AG04449 (cell line): ENCODE measurements around the gene PNMA8B.
A peak's percentile ranks its signal among the peaks of the same experiment; 100 is the strongest.

Experiments used
- CTCF ChIA-PET: fragments of 350-600 bp; formaldehyde crosslinking; extraction: SDS; loops from one replicate; lab custom pipeline; 2021; ENCODE audit warnings: antibody characterized with exemption; lab: Yijun Ruan, JAX
- POLR2A ChIA-PET: fragments of 400-600, 350-600 bp; formaldehyde crosslinking; extraction: SDS; loops from one replicate; lab custom pipeline; 2020; ENCODE audit warnings: antibody characterized with exemption, inconsistent platforms; lab: Yijun Ruan, JAX
- DNase-seq: peaks from one replicate; pipeline ENCODE4 v3.0.0-alpha.2; 2010; ENCODE audit warnings: low read depth, low spot score
- H3K4me3 ChIP-seq: 2 replicates; pipeline ENCODE4 v1.5.1; 2011; ENCODE audit warnings: low read depth, mild to moderate bottlenecking, control low read depth, low read length
- CTCF ChIP-seq: IDR thresholded peaks from one replicate; pipeline ENCODE4 v1.5.1; 2011; ENCODE audit warnings: mild to moderate bottlenecking, moderate library complexity, low read length, control low read depth, inconsistent platforms; ENCODE audit not compliant: insufficient read depth; ENCODE audit errors: missing control alignments

Gene PNMA8B

GRCh38 chr19:46478356-46478986 lies 17.2 kb downstream of the PNMA8B start:
- H3K4me3 ChIP-seq: no peak overlapping the region
- ChIA-PET CTCF (interaction anchor here (0.6 to 7.9 kb wide), 4 partner anchors 9 to 197 kb away, joined by 3 to 103 read pairs (median 28); no protein-coding TSS in a partner anchor), POLR2A (no interaction called here)
- no peak for DNase-seq
- no peak for TF ChIP-seq CTCF

- ChIA-PET CTCF (interaction anchor here (0.9 to 7.9 kb wide), 3 partner anchors 8 to 12 kb away, joined by 6 to 45 read pairs (median 9); no protein-coding TSS in a partner anchor), POLR2A (no interaction called here)
- DNase-seq: no peak
- no peak for TF ChIP-seq CTCF
- H3K4me3 ChIP-seq: no peak overlapping the region
These were observed 19.7 kb downstream of the PNMA8B start for GRCh38 chr19:46475986-46476385.

DNA sequence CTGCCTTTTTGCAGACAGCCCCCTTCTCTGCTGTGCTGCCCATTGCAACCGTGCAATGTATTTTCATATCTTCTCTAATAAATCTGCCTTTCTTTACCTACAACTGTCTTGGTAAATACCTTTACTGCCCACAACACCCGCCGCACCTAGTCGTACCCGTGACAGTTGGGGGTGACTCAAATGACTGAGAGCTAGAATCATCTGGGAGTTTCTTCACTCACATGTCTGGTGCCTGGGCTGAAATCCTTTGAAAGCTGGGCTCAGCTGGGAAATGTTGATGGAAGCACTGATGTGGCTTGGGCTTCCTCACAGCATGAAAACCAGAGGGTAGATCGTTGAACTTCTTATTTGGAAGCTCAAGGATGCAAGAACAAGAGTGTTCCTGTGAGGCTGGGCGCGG lies 21.5 kb downstream of the PNMA8B start:
- no peak for TF ChIP-seq CTCF
- H3K4me3 ChIP-seq: no peak overlapping the region
- no peak for DNase-seq
- ChIA-PET POLR2A (no interaction called here), CTCF (interaction anchor here (1.1 to 7.9 kb wide), 5 partner anchors 9 to 193 kb away, joined by 3 to 45 read pairs (median 5); no protein-coding TSS in a partner anchor)

DNA sequence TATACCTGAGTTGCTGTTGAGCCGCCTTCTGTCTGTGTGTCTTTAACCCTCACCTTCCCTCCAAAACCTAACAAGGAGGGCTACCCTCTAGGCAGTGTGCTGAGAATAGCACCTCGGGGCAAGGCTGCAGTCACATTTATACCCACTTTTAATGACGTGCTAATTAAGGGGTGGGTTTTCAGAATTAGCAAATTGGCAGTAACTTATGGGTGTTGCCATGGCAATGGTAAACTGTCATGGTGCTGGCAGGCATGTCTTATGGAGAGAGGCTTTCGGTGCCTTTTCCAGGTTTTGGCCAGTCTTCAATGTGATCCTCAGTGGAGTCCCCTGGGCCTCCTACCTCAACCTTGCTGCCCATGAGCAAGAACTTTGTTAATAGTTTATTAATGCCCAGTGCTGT lies 23.1 kb downstream of the PNMA8B start:
- ChIA-PET POLR2A (no interaction called here), CTCF (interaction anchor here (1.1 to 7.9 kb wide), 5 partner anchors 10 to 77 kb away, joined by 3 to 45 read pairs (median 5); no protein-coding TSS in a partner anchor)
- no peak overlapping the region for H3K4me3 ChIP-seq
- DNase-seq: no peak
- TF ChIP-seq CTCF: no peak

DNA sequence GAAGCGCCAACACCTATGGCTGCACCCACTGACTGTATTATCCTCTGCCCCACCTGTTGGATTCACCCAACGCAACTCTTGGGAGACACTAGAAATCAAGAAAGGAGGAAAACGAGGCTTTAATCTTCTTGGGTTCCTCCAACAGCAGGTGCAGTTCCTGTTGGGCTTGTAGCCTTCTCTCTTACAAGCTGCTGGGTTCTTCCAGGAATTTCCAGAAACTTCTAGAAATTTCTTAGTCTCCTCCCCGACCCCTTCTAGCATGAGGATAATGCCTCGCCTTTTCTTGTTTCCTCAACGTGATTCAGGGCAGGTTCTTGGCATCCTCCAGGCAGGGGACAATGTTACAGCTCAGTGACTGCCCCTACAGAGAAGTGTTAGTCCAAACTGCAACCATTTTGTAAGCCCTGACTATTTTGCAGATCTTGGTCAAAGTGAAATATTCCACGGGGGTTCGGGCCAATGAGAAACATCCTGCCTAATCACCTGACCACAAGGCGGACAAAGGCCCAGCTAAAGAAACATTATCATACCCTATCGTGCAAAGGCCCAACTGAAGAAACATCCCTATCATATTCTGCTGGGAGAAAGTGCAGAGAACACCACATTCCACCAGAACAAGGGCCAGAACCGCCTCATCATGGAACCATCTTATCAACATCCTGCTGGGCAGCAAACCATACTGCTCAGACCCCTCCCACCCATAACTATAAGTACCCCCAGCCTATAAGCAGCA lies 23.7 kb downstream of the PNMA8B start:
- TF ChIP-seq CTCF: no peak
- no peak for DNase-seq
- ChIA-PET POLR2A (no interaction called here), CTCF (interaction anchor here (1.1 to 2.0 kb wide), 2 partner anchors 11 to 77 kb away, joined by 5 to 6 read pairs; no protein-coding TSS in a partner anchor)
- peak overlapping the region; percentile 46 for H3K4me3 ChIP-seq
